Activated T-helper 1 cell treated with Interleukin-2 at 50 U/mL for 16 hours (primary cell): ENCODE measurements around the gene BTBD17.

ENCODE experiments used
- DNase-seq: peaks from one replicate; pipeline ENCODE4 v3.0.0-alpha.2; 2020; ENCODE audit warnings: low read depth

BTBD17 gene

GRCh38 chr17:74358697-74359096 lies 3.0 kb downstream of the BTBD17 start:
- no peak for DNase-seq

GRCh38 chr17:74357466-74357809 lies 4.2 kb downstream of the BTBD17 start:
- DNase-seq, result no peak

GRCh38 chr17:74356646-74357465 lies 4.8 kb downstream of the BTBD17 start:
- no peak for DNase-seq

GRCh38 chr17:74355065-74355464 lies 6.6 kb downstream of the BTBD17 start:
- DNase-seq, result no peak

- DNase-seq, result no peak
Observed at GRCh38 chr17:74354561-74354960, 7.1 kb downstream of the BTBD17 start.

- peak; percentile 22 for DNase-seq
Observed at GRCh38 chr17:74354123-74354522, 7.5 kb downstream of the BTBD17 start.

- DNase-seq, result no peak
Observed at GRCh38 chr17:74353446-74354060, 8.1 kb downstream of the BTBD17 start.

GRCh38 chr17:74351552-74352210 lies 10.0 kb downstream of the BTBD17 start:
- no peak for DNase-seq

GRCh38 chr17:74350486-74350885 lies 11.2 kb downstream of the BTBD17 start:
- DNase-seq, result no peak

GRCh38 chr17:74349120-74349519 lies 12.5 kb downstream of the BTBD17 start:
- no peak for DNase-seq

GRCh38 chr17:74347646-74348045 lies 14.0 kb downstream of the BTBD17 start:
- DNase-seq, result no peak

- DNase-seq, result no peak
Observed at GRCh38 chr17:74345433-74346241, 16.0 kb downstream of the BTBD17 start.

- DNase-seq, result no peak
Observed at GRCh38 chr17:74344658-74345057, 17.0 kb downstream of the BTBD17 start.

GRCh38 chr17:74343526-74344284 lies 18.0 kb downstream of the BTBD17 start:
- no peak for DNase-seq

GRCh38 chr17:74343121-74343520 lies 18.5 kb downstream of the BTBD17 start:
- DNase-seq, result no peak

GRCh38 chr17:74342224-74342623 lies 19.4 kb downstream of the BTBD17 start:
- DNase-seq, result no peak

GRCh38 chr17:74340470-74341023 lies 21.1 kb downstream of the BTBD17 start:
- no peak for DNase-seq

- no peak for DNase-seq
Observed at GRCh38 chr17:74339537-74340195, 22.0 kb downstream of the BTBD17 start.

- no peak for DNase-seq
Observed at GRCh38 chr17:74337834-74338500, 23.7 kb downstream of the BTBD17 start.

- DNase-seq, result no peak
Observed at GRCh38 chr17:74336307-74336706, 25.4 kb downstream of the BTBD17 start.
